ENCODE results near the gene MAP1LC3C.

Gene MAP1LC3C

GRCh38 chr1:242006976-242007375, 8.1 kb upstream of the MAP1LC3C start:
- Histone ChIP-seq H3K79me2 (ENCODE audit: insufficient read depth, low read depth) (no peaks in the 10 kb centered on the region), H3K27me3 (ENCODE audit: insufficient read depth, low read depth) (no peaks in the 10 kb centered on the region), H3K27ac (no peak overlapping the region), H3K4me3 (IDR thresholded peaks at IDR 0.05; ENCODE audit: insufficient read depth, low read depth, low read length) (no peak overlapping the region), H3K4me1 (ENCODE audit: low read depth, poor library complexity, severe bottlenecking) (no peaks in the 10 kb centered on the region), H3K4me2 (no peak overlapping the region), H2AFZ (ENCODE audit: low read depth) (no peak overlapping the region), H4K20me1 (ENCODE audit: insufficient read depth) (no peaks in the 10 kb centered on the region), H3K36me3 (ENCODE audit: insufficient read depth) (no peaks in the 10 kb centered on the region), H3K9ac (no peak overlapping the region)
- no peak for TF ChIP-seq CTCF (conservative IDR thresholded peaks at IDR 0.05; ENCODE audit: low read depth, low read length)

- H3K36me3 ChIP-seq (ENCODE audit: insufficient read depth), result no peaks in the 10 kb centered on the region
- H2AFZ ChIP-seq (ENCODE audit: low read depth), result no peak overlapping the region
- TF ChIP-seq CTCF (conservative IDR thresholded peaks at IDR 0.05; ENCODE audit: low read depth, low read length), result no peak
- no peaks in the 10 kb centered on the region for H3K27me3 ChIP-seq (ENCODE audit: insufficient read depth, low read depth)
- H3K4me3 ChIP-seq (IDR thresholded peaks at IDR 0.05; ENCODE audit: insufficient read depth, low read depth, low read length), result no peak overlapping the region
- H3K4me2 ChIP-seq, result no peak overlapping the region
- H3K9ac ChIP-seq, result no peak overlapping the region
- no peaks in the 10 kb centered on the region for H3K79me2 ChIP-seq (ENCODE audit: insufficient read depth, low read depth)
- H3K4me1 ChIP-seq (ENCODE audit: low read depth, poor library complexity, severe bottlenecking), result no peaks in the 10 kb centered on the region
- H3K27ac ChIP-seq, result no peak overlapping the region
- H4K20me1 ChIP-seq (ENCODE audit: insufficient read depth), result no peaks in the 10 kb centered on the region
Observed at GRCh38 chr1:242005866-242006535, 7.1 kb upstream of the MAP1LC3C start.

- no peak overlapping the region for H2AFZ ChIP-seq (ENCODE audit: low read depth)
- no peaks in the 10 kb centered on the region for H3K4me1 ChIP-seq (ENCODE audit: low read depth, poor library complexity, severe bottlenecking)
- H3K4me2 ChIP-seq, result no peak overlapping the region
- no peak overlapping the region for H3K4me3 ChIP-seq (IDR thresholded peaks at IDR 0.05; ENCODE audit: insufficient read depth, low read depth, low read length)
- no peak for TF ChIP-seq CTCF (conservative IDR thresholded peaks at IDR 0.05; ENCODE audit: low read depth, low read length)
- H3K27me3 ChIP-seq (ENCODE audit: insufficient read depth, low read depth), result no peaks in the 10 kb centered on the region
- no peaks in the 10 kb centered on the region for H4K20me1 ChIP-seq (ENCODE audit: insufficient read depth)
- H3K36me3 ChIP-seq (ENCODE audit: insufficient read depth), result no peaks in the 10 kb centered on the region
- no peak overlapping the region for H3K27ac ChIP-seq
- H3K79me2 ChIP-seq (ENCODE audit: insufficient read depth, low read depth), result no peaks in the 10 kb centered on the region
- H3K9ac ChIP-seq, result no peak overlapping the region
Observed at GRCh38 chr1:242004751-242005495, 6.0 kb upstream of the MAP1LC3C start.

- no peak overlapping the region for H3K4me3 ChIP-seq (IDR thresholded peaks at IDR 0.05; ENCODE audit: insufficient read depth, low read depth, low read length)
- no peak overlapping the region for H2AFZ ChIP-seq (ENCODE audit: low read depth)
- no peaks in the 10 kb centered on the region for H4K20me1 ChIP-seq (ENCODE audit: insufficient read depth)
- H3K79me2 ChIP-seq (ENCODE audit: insufficient read depth, low read depth), result no peaks in the 10 kb centered on the region
- H3K27me3 ChIP-seq (ENCODE audit: insufficient read depth, low read depth), result no peaks in the 10 kb centered on the region
- no peaks in the 10 kb centered on the region for H3K4me1 ChIP-seq (ENCODE audit: low read depth, poor library complexity, severe bottlenecking)
- TF ChIP-seq CTCF (conservative IDR thresholded peaks at IDR 0.05; ENCODE audit: low read depth, low read length), result no peak
- no peak overlapping the region for H3K9ac ChIP-seq
- H3K27ac ChIP-seq, result no peak overlapping the region
- no peak overlapping the region for H3K4me2 ChIP-seq
- H3K36me3 ChIP-seq (ENCODE audit: insufficient read depth), result no peaks in the 10 kb centered on the region
Observed at GRCh38 chr1:242002510-242002909, 3.6 kb upstream of the MAP1LC3C start.
